ENCODE data around the gene DYNLRB2. TPM values are rescaled to one million over a fixed set of nuclear protein-coding genes. Genes with fewer than 3 reads are reported as not detected.

DYNLRB2 gene
- total and polyA plus RNA-seq, 2 experiments from 2014 or later: 2.3 TPM; not detected in 1

DNA sequence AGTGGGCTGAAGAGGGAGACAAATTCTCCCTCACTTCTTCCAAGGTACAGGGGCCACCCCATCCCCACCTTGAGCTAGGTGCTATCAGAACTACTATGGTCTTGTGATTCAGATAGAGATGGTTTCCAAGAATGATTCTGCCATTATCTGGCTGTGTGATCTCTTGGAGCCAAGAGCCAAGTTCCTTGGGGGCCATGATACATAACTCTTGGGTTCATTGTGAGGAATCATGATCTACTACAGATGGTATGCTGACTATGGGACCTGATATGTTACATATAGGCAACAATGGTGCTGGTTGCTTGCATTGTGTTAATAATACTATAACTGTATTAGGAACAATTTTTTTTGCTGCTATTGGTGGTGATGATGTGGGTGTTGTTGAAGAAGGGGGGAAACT is 45.7 kb downstream of the DYNLRB2 start:
- H3K4me1 ChIP-seq (ENCODE audit: low read depth): no peaks in the 10 kb centered on the region
- no peaks in the 10 kb centered on the region for H3K27me3 ChIP-seq
- no peak for DNase-seq (ENCODE audit: low read depth in 1 of 2, low spot score in 1 of 2)
- H3K36me3 ChIP-seq: no peaks in the 10 kb centered on the region
- H3K4me3 ChIP-seq: no peak overlapping the region
- TF ChIP-seq, protein P1, sequence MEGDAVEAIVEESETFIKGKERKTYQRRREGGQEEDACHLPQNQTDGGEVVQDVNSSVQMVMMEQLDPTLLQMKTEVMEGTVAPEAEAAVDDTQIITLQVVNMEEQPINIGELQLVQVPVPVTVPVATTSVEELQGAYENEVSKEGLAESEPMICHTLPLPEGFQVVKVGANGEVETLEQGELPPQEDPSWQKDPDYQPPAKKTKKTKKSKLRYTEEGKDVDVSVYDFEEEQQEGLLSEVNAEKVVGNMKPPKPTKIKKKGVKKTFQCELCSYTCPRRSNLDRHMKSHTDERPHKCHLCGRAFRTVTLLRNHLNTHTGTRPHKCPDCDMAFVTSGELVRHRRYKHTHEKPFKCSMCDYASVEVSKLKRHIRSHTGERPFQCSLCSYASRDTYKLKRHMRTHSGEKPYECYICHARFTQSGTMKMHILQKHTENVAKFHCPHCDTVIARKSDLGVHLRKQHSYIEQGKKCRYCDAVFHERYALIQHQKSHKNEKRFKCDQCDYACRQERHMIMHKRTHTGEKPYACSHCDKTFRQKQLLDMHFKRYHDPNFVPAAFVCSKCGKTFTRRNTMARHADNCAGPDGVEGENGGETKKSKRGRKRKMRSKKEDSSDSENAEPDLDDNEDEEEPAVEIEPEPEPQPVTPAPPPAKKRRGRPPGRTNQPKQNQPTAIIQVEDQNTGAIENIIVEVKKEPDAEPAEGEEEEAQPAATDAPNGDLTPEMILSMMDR (IDR thresholded peaks at IDR 0.05; ENCODE audit: low read depth, low read length): no peak
- peaks cover 3% of the 10 kb centered on the region for H3K9me3 ChIP-seq (ENCODE audit: low read depth)
- no peak overlapping the region for H3K27ac ChIP-seq

DNA sequence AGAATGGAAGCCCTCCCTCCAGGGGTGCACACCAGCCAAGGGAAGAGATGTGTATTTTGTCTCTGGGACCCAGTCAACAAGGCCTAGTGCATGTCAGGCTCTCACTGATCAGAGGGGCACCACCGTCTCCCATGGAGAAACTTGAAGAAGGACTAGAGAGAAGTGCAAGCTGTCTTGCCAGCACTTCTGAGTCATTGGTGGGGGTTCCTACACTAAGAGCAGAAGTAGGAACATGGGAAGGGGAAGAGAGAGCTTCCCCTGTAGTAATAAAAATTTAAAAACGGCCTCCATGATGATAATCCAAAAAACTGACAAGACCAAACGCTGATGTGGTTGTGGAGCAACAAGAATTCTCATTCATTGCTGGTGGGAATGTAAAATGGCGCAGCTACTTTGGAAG is 46.3 kb downstream of the DYNLRB2 start:
- H3K27ac ChIP-seq: no peak overlapping the region
- H3K9me3 ChIP-seq (ENCODE audit: low read depth): peaks cover 3% of the 10 kb centered on the region
- no peak for DNase-seq (ENCODE audit: low read depth in 1 of 2, low spot score in 1 of 2)
- H3K4me1 ChIP-seq (ENCODE audit: low read depth): no peaks in the 10 kb centered on the region
- no peak overlapping the region for H3K4me3 ChIP-seq
- no peaks in the 10 kb centered on the region for H3K36me3 ChIP-seq
- no peaks in the 10 kb centered on the region for H3K27me3 ChIP-seq
- TF ChIP-seq, protein P1 (IDR thresholded peaks at IDR 0.05; ENCODE audit: low read depth, low read length): no peak

DNA sequence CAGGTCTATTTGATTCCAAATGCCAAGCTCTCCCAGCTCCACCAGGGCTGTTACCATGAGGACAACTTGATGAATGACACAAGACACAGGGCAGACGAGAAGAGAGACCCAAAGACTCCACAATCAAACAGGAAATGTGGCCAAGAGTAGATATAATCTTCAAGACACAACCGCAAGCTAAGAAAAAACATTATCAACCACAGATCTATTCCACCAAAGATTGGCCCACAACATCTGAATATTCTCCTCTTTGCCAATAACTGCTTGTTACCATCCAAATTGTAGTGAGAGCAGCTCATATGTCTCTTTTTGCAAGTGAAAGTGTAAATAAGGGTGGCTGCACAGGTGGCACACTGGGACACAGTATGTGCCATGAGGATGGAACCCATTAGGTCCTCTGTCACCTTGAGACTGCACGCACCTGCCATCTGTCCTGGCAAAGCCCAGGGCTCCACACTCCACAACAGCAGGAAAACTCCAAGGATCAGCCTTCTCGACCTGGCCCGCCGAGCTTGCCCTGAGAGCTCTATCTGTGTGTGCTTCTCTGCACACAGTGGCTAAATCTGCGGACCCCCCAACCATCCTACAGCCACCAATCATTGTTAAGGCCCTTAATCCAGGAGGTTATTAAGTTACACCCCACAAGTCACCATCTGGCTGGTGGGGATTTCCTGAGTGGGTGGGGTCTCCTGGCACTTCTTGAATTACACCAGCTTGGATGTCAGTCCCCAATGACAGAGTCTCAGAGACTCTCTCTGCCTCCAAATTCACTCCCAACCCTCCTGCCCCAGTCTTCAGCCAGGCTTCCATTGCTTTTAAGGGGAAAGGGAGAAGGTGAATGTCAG is 50.5 kb downstream of the DYNLRB2 start:
- DNase-seq (ENCODE audit: low read depth in 1 of 2, low spot score in 1 of 2): no peak
- TF ChIP-seq, protein P1 (IDR thresholded peaks at IDR 0.05; ENCODE audit: low read depth, low read length): no peak
- Histone ChIP-seq H3K27ac (no peak overlapping the region), H3K4me1 (ENCODE audit: low read depth) (no peaks in the 10 kb centered on the region), H3K4me3 (no peak overlapping the region), H3K27me3 (no peaks in the 10 kb centered on the region), H3K36me3 (no peaks in the 10 kb centered on the region), H3K9me3 (ENCODE audit: low read depth) (no peaks in the 10 kb centered on the region)

DNA sequence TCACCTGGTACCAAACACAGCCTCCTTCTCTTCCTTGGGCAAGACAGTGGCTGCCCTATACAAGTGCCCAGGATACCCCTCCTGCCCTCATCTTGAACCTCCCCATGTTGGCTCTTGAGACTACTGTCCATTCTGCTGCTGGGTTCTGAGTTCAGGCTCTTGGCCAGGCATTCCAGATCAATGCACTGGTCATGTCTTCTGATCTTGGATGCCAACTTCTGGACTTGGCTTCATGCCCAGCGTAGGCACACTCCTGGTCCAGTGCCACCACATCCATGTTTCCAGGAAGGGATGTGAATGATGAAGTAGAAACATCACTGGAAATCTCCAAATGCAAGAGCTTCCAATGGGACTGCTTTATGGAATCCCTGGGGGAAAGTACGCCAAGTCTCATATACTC is 51.5 kb downstream of the DYNLRB2 start:
- H3K9me3 ChIP-seq (ENCODE audit: low read depth): no peaks in the 10 kb centered on the region
- H3K27me3 ChIP-seq: no peaks in the 10 kb centered on the region
- no peak overlapping the region for H3K4me3 ChIP-seq
- TF ChIP-seq, protein P1 (IDR thresholded peaks at IDR 0.05; ENCODE audit: low read depth, low read length): no peak
- no peak for DNase-seq (ENCODE audit: low read depth in 1 of 2, low spot score in 1 of 2)
- no peak overlapping the region for H3K27ac ChIP-seq
- H3K36me3 ChIP-seq: no peaks in the 10 kb centered on the region
- H3K4me1 ChIP-seq (ENCODE audit: low read depth): no peaks in the 10 kb centered on the region

DNA sequence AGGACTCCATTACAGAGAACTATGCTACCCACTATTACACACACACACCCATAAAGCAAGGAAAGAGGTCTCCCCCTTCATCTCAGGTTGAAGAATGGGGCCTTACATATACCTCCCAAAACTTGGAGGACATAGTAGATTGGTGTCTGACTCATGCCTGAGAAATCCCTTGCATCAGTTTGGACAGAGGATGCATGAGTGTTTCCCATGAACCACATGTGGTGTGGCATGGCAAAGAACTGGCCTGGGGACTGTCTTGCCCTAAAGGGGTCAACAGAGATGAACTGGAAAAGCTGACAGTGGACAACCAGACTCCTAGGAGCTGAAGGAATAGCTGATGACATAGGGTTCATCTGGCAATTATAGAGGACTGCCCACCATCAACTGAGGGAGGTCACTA is 54.0 kb downstream of the DYNLRB2 start:
- no peaks in the 10 kb centered on the region for H3K36me3 ChIP-seq
- no peaks in the 10 kb centered on the region for H3K27me3 ChIP-seq
- H3K27ac ChIP-seq: no peak overlapping the region
- H3K4me3 ChIP-seq: no peak overlapping the region
- no peaks in the 10 kb centered on the region for H3K4me1 ChIP-seq (ENCODE audit: low read depth)
- TF ChIP-seq, protein P1 (IDR thresholded peaks at IDR 0.05; ENCODE audit: low read depth, low read length): no peak
- no peak for DNase-seq (ENCODE audit: low read depth in 1 of 2, low spot score in 1 of 2)
- H3K9me3 ChIP-seq (ENCODE audit: low read depth): no peaks in the 10 kb centered on the region
